ENCODE data around the gene CCDC33. TPM values are rescaled to one million over a fixed set of nuclear protein-coding genes. Genes with fewer than 3 reads are reported as not detected.
"Not testable (repeated sequence)": the region's sequence is repeated elsewhere in the genome, so short reads cannot be mapped to it uniquely, and the experiment has no call there.

CCDC33 gene
- total RNA-seq, 1 experiment from 2014 or later, result not detected

DNA sequence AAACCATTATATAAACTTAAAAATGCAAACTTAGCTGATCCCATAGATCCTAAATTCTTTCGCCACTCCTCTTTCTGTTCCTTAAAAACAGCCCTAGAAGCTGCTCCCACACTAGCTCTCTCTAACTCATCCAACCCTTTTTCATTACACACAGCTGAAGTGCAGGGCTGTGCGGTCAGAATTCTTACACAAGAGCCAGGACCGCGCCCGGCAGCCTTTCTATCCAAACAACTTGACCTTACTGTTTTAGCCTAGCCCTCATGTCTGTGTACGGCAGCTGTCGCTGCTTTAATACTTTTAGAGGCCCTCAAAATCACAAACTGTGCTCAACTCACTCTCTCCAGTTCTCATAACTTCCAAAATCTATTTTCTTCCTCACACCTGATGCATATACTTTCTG is 121.4 kb downstream of the CCDC33 start:
- not testable (repeated sequence) for DNase-seq (ENCODE audit: low read depth)

DNA sequence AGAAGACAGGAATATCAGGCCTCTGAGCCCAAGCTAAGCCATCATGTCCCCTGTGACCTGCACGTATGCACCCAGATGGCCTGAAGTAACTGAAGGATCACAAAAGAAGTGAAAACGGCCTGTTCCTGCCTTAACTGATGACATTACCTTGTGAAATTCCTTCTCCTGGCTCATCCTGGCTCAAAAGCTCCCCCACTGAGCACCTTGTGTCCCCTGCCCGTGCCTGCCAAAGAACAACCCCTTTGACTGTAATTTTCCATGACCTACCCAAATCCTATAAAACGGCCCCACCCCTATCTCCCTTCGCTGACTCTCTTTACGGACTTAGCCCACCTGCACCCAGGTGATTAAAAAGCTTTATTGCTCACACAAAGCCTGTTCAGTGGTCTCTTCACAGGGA is 123.2 kb downstream of the CCDC33 start:
- not testable (repeated sequence) for DNase-seq (ENCODE audit: low read depth)

DNA sequence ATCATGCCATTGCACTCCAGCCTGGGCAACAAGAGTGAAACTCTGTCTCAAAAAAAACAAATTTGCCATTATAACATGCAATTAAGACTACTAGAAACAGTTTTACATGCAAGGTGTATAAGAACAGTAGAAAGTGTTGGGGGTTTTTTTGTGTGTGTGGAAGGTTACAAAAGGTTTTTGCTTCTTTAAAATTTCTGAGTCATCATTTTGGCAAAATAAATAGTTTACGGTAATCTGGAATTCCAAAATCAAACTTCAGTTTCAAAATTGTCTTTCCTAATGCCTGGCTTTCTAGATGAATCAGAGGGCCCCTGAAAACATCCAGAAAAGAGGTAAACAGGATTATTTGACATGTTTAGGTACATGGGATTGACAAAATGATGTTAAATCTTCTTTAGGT is 124.7 kb downstream of the CCDC33 start:
- DNase-seq (ENCODE audit: low read depth), result not testable (repeated sequence)

DNA sequence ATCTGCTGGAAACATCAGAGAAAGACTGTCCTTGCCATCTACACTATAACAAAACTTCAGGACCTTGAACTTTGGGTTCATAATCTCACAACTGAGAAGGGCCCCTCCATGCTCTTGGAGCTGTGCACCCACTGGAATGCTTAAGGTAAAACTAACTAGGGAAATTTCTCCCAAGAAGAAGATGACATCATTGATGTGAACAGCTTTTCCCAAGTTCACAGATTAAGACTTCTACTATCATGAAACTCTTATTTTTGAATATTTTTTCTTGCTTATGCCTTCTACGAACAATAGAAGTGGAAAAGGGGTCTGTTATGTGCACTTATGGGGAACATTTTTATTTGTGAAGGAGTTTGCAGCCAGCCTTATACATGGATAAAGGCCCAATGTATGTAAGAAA is 126.4 kb downstream of the CCDC33 start:
- DNase-seq (ENCODE audit: low read depth), result no peak

DNA sequence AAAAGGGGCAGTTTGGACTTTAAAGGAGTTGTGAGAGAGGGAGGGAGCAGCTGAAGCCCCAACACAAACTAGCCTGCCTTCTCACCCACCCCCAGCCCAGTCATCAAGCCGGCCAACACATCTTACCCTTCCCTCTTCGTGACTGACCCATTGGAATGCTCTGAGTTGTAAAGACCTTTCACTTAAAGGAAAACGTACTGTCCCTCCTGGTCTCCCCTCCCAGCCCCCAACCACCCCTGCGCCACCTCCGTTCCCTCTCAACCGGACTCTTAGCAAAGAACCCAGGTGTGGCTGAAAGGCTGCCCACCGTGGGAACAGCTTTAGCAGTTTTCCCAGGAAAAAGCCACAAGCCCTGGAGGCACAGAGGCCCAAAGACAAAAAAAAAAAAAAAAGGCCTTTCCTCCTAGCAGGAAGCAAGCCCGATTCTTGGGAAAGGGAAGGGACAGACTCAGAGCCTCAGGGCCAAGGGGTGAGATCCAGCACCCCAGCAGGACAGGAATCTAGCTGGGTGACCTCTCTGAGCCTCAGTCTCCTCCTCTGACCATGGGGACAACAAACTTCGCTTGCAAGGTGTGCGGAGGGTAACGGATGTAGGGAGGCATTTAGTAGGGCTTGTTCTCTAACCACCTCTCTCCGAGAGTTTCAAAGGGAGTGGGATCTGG is 128.9 kb downstream of the CCDC33 start:
- no peak for DNase-seq (ENCODE audit: low read depth)

DNA sequence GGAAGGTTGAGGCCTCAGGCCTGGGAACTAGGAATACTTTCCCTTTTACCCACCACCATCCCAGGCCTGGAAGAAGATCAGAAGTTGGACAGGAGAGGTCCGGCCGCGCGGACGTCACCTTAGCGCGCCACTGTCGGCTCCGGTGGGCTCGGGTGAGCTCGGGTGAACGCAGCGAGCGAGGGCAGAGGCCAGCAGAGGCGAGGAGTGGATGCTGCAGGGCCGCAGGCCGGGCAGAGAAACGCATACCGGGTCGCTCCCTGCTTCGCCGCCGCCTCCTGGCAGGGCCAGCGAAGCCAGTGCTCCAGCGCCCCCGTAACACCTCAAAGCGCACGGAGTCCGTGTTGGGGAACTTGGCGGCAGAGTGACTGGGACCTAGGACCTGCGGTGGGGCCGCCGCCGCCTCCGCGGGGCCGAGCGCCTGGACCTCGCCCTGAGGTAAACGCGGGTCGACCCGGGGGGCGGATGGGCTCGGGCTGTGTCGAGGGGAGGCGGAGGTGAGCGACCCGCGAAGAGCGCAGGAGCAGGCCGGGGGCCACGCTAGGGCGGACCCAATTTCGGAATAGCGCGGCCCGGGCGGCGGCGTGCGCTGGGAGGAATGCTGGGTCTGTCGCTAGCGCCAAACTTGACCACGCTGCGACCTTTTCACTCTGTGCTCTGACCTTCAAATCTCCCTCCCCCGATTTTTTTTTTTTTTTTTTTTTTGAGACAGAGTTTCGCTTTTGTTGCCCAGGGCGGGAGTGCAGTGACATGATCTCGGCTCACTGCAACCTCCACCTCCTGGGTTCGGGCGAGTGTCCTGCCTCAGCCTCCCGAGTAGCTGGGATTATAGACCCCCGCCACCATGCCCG is 129.7 kb downstream of the CCDC33 start:
- no peak for DNase-seq (ENCODE audit: low read depth)

DNA sequence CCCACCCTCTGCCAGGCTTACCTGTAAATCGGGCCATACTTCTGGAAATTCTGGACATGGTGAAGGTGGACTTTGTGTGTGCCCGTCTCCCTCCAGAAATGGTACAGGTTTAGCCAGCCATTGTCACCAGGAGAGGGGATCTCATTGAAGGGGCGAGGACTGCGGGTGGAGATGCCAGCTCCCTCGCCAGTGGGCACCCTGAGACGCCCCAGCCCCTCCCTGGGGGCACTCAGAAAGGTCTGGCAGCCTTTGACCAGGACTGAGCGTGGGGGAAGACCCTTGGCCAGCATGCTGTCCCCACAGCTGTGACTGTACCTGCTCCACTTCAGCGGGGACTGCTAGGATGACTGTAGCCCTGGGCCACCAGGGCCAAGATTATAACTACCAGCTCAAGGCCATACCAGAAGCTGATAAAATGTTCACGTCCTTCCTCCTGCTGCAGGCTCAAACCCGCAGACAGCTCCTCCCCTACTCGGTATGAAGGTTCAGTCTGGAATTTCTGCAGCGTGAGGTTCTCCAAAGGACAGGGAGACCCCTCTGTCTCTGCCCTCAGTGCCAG is 131.2 kb downstream of the CCDC33 start, which contains the start of gene CYP11A1:
Gene CYP11A1 (minus strand): TSS at position 351 of the 559 bp plus-strand sequence. CDS start 61 bp downstream, at position 290.
- DNase-seq (ENCODE audit: low read depth), result no peak

DNA sequence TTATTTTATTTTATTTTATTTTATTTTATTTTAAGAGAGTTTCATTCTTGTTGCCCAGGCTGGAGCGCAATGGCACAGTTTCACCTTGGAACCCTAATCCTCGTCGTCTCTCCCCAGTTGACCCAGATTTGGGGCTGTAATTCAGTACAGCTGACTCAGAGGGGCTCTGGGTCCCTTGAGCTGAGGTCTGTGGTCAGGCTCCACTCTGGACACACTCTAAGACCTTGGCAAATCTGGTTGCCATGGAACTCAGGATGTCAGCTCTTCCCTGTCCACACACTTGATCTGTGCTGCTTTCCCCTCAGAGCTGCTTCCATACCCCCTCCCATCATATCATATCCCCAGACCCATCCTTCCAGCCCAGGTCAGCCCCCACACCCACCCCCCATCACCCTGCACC is 132.0 kb downstream of the CCDC33 start:
- DNase-seq (ENCODE audit: low read depth), result no peak

DNA sequence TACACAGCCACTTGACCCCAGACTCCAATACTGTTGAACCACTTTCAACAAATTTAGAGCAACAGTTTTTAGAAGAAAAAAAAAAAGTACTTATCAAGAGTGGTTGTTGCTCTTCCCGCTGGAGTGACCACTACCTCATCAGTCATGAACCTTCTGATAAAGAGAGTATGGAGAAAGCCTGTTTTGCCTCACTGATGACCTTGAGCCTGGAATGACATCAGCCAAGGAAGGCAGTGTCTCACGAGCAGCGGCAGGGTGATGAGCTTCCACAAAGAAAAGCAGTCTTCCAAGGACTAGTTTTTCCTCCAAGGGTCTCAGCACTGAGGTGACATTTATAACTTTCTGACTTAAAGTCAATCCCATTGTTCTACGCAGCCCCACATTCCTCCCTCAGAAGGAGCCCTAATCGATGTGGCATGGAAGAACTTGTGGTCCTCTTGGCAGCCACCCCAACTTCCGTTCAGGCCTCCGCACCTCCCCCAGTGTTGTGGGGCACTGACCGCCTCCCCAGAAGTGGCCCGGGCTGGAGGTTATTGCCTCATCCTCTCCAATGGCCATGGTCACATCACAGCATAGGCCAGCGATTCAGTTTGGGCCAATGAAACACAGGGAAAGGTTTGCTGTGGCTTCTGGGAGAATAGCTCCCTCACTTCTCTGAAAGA is 133.1 kb downstream of the CCDC33 start:
- DNase-seq (ENCODE audit: low read depth), result no peak

DNA sequence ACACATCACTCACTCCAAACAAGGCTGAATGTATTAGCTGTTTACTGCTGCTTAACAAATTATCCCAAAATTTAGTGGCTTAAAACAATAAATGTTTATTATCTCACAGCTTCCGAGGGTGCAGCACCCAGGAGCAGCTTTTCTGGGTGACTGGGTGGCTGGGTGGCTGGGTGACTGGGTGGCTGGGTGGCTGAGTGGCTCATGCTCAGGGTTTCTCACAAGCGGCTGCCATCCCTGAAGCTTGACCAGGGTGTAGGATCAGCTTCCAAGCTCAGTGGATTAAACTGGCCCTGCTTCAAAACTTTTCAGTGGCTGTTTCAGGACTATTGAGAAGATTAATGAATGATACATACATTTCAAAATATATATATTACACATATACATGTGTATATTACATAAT is 133.6 kb downstream of the CCDC33 start:
- no peak for DNase-seq (ENCODE audit: low read depth)

DNA sequence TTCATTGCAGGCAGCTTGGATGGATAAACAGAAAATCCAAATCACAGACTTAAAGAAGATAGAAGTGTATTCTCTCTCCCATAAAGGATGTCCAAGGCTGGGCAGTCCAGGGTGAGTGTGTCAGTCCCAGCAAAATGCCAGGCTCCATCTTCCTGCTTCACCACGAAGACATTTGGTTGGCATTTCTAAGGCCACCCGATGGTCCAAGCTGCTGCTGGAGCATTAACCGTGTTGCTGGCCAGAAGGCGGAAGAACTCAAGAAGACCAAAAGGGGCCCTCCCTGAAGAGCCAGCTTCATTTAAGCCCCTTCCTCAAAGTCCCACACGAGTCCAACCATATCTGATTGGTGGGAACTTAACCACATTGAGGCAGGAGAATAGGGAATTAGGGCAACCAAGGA is 134.3 kb downstream of the CCDC33 start:
- DNase-seq (ENCODE audit: low read depth), result no peak

DNA sequence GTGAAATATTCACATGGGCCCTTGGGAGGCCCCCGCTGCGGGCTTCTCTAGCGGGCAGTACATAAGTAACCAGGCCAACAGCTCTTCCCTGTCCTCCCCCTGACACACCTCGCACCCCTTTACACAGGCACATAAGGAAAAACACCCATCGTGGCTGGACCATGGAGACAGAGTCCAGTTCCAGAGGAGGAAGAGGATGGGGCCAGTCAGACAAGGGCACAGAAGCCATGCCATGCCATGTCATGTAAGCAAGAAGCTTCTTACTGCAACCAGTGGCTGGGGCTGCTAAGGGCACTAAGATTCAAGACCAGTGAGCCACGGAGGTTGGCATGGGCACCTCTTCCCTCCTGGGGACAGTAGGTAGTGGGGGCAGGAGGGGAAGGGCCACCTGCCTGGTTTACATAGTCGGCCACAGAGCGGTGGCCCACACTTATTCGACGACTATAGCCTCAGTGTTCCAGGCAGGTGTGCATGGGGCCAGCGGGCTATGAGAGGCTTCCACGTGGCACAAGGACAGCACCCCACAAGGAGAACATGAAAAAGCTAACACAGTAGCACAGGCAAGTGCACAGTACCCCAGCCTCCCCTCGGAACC is 137.0 kb downstream of the CCDC33 start:
- no peak for DNase-seq (ENCODE audit: low read depth)

DNA sequence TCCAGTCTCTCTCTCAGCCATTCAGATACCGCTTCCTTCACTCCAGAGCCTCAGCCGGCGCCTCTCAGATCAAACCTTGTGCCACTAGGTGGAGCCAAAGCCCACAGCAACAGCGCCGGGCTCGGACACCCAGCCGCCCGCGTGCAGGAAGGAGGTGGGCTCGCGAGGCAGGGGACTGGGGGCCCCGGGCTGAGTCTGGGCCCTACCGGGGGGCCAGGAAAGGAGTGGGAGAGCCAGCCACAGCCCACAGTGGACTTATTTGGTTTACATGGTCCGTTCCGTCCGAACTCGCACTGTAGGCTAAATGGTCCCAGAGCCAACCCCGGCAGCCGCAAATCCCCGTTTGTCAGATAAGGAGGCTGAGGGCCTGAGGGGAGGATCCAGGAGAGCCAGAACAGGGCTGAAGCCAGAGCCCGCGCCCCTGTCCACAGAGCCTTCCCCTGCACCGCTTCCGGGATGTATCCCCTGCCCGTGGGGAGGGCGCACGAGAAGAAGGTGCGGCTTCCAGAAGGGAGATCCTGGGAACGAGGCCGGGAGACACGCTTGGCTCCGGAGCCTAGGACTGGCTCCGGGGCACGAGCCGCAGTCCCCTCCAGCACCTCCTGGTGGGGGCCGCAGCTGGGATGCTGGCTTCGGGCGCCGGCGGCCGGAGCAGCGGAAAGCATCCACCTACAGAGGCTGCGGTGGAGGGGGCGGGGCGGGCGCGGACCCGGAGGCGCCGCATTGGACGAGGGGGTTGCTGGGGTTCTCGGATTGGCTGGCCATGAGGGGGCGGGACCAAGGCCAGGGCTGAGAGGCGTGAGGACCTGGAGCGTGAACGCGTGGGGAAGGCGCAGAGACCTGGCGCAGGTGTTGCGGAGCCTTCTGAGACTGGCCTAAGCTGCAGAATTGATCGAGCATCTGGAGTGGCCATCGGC is 137.9 kb downstream of the CCDC33 start:
- peak; percentile 81 for DNase-seq (ENCODE audit: low read depth)

DNA sequence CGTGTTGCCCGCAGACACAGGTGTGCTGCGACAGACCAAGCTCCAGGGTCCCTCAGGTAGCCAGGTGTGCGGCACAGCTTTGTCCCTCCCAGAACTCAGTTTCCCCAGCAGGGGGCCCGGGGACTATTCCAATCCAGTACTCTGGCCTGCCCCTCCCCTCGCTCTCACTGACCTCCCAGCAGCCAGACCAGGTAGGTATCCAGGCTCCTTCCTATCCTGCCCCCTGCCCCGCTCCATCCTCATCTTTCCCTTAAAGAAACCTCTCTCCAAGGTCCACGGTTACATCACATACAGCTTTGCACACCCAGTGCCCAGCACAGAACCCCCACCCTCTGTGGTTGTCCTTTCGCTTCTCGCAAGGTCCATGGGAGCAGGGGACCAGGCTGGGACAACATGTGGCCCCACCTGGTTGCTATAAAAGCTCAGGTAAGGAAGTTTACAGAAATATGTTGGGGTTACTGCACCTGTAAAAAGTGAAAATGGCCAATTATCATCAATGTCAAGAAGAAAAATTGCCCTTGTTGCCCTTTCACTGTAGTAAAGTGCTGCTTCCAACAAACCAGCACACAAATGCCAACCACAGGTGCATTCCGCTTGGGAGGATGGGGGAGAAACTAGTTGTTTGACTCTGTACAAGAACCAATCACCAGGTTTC is 138.6 kb downstream of the CCDC33 start:
- no peak for DNase-seq (ENCODE audit: low read depth)

DNA sequence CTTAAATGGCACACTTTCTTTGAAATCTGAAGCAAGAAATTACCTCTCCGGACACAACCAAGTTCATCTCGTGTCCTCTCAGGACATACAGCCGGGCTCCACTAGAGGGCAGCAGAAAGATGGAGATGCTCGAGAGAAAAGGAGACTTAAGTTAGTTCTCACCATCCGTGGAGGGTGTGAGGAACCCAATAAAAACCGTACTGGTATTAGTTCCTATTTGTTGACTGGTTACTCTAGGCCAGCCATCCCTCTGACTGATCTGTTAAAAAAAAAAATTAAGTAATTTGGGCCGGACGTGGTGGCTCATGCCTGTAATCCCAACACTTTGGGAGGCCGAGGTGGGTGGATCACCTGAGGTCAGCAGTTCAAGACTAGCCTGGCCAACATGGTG is 139.2 kb downstream of the CCDC33 start:
- DNase-seq (ENCODE audit: low read depth), result peak; percentile 75

DNA sequence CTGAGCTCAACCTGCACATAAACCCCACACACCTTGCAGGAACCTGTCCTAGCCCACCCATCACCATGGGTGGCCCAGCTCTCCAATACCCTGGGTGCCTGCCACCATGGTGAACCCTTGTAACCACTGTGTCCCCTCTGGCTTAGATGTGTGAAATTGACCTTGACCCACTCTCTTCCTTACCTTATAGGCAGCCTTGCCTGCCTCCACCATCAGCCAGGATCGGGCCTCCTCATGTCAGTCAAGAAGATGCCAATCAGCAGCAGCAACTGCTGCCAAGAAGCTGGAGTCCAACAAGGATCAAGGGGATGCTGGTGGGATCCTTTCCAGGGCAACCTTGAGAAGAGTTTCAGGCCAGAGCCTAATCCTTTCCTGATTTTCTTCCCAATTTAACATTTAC is 140.1 kb downstream of the CCDC33 start:
- DNase-seq (ENCODE audit: low read depth), result no peak

DNA sequence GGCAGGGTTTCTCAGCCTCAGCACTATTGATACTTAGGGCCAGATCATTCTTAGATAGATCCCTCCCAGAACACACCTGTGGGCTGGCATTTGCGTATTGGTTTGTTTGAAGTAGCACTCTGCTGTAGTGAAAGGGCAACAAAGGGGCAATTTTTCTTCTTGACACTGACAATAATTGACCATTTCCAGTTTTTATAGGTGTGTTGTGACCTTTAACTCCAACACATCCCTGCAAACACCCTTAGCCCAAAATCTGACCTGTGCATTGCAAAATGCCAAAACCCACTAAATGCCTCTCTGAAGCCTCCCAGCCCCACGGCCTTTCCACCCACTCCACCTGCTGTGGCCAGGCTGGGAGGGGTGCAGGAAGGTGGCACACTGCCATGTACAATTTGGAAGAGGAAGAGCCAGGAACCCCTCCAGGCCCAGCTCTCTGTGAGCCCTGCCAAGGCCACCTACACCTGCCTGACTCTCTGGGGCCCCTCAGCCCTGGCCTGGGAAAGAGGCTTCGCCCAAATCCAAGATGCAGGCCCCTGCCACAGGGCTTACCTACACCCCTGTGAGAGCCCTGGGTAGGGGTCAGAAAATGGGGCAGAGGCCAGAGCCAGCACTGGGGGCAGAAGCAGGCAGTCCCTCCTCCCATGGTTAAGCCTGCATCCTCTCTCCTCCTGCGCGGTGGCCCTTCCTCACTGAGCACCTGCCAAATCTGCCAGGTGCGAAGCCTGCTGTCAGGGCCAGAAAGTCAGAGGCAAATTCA is 140.9 kb downstream of the CCDC33 start:
- no peak for DNase-seq (ENCODE audit: low read depth)

DNA sequence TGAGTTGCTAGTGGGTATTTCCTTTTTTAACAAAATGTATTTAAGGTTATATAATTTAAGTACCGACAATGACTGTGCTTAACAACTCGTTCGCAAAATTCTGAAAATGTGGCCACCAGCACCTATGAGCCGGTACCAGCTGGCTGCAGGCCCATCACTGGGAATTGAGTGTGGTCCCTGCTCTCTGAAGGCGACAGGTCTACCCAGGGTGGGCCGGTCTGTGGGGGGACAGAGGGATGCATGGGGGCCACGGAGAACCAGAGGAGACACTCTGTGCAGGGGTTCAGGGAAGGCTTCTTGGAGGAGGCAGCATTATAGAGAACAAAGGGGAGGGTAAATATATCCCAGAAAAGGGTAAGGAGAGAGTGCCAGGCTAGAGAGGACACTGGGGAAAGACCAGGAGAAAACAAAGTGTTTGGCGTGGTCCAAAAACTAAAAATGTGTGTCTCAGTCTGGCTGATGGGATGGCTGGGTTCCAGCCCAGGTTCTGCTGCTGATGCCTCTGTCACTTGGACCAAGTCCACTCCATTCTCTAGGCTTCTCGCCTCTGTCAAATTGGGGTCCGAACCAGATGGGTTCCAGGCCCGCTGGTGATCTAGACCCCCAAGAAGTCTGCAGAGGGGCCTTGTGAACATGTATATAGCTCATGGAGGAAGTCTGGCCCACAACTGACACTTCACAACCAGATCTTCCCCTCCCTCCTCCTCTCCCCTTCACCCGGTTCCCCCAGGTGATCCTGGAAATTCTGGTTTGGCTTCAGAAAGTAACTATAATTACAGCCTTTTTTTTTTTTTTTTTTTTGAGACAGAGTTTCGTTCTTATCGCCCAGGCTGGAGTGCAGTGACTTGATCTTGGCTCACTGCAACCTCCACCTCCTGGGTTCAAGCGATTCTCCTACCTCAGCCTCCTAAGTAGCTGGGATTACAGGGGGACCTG is 142.0 kb downstream of the CCDC33 start:
- DNase-seq (ENCODE audit: low read depth), result no peak
